PC-9 (cell line): ENCODE measurements around the gene DGKD. TPM values are rescaled to one million over a fixed set of nuclear protein-coding genes. Genes with fewer than 3 reads are reported as not detected.
"Not testable (repeated sequence)": the region's sequence is repeated elsewhere in the genome, so short reads cannot be mapped to it uniquely, and the experiment has no call there.

Experiments
- BruUV-seq: library from RNA; stranded (reverse); fragments of 400-500 nt; replicated peaks from 2 replicates; lab custom pipeline; 2021; lab: Mats Ljungman, UMichigan
- CTCF ChIA-PET: fragments of 300-600 bp; sonication (Branson Sonifier 250); formaldehyde crosslinking; loops from one replicate; lab custom pipeline; 2022; ENCODE audit warnings: antibody characterized with exemption; lab: Charles Lee
- POLR2A ChIA-PET: fragments of 300-600 bp; sonication (Branson Sonifier 250); formaldehyde crosslinking; loops from one replicate; lab custom pipeline; 2022; ENCODE audit warnings: antibody characterized with exemption; ENCODE audit not compliant: unreplicated experiment; lab: Charles Lee
- DNase-seq, 2 experiments: peaks; one replicate each; pipeline versions ENCODE4 v3.0.0 to v3.0.0-alpha.2; 2015 to 2022; ENCODE audit warnings: mixed read lengths in 1 of 2
- H2AFZ ChIP-seq: fragments of 200-600 bp; sonication (generic); 2 replicates; pipeline ENCODE4 v1.8.1; 2017; ENCODE audit warnings: antibody characterized with exemption
- H3F3A ChIP-seq: fragments of 200-600 bp; sonication (generic); 2 replicates; pipeline ENCODE4 v1.8.1; 2017; ENCODE audit warnings: antibody characterized with exemption, mild to moderate bottlenecking, low read depth; ENCODE audit not compliant: insufficient read depth
- H3K27ac ChIP-seq: fragments of 200-600 bp; sonication (generic); 2 replicates; pipeline ENCODE4 v1.6.1; 2016; ENCODE audit warnings: mixed run types
- H3K27me3 ChIP-seq: fragments of 200-600 bp; sonication (generic); 2 replicates; pipeline ENCODE4 v1.6.1; 2016; ENCODE audit warnings: low read depth, mixed run types; ENCODE audit not compliant: insufficient read depth
- H3K36me3 ChIP-seq: fragments of 200-600 bp; sonication (generic); 2 replicates; pipeline ENCODE4 v1.6.1; 2016; ENCODE audit warnings: low read depth, mixed run types
- H3K4me1 ChIP-seq: fragments of 200-600 bp; sonication (generic); replicated peaks from 2 replicates; pipeline ENCODE4 v1.6.1; 2016; ENCODE audit warnings: mixed run types; ENCODE audit not compliant: insufficient read depth
- H3K4me2 ChIP-seq: fragments of 200-600 bp; sonication (generic); 2 replicates; pipeline ENCODE4 v1.6.1; 2017; ENCODE audit warnings: mixed run types
- H3K4me3 ChIP-seq: fragments of 200-600 bp; sonication (generic); 2 replicates; pipeline ENCODE4 v1.6.1; 2016; ENCODE audit warnings: mixed run types
- H3K79me2 ChIP-seq: fragments of 200-600 bp; sonication (generic); 2 replicates; pipeline ENCODE4 v1.6.1; 2017; ENCODE audit warnings: low read depth, mixed run types
- H3K9me2 ChIP-seq: fragments of 200-600 bp; sonication (generic); 2 replicates; pipeline ENCODE4 v1.8.1; 2017; ENCODE audit warnings: mild to moderate bottlenecking; ENCODE audit not compliant: insufficient read depth
- H3K9me3 ChIP-seq: fragments of 200-600 bp; sonication (generic); 2 replicates; pipeline ENCODE4 v1.8.1; 2016; ENCODE audit warnings: low read depth; ENCODE audit not compliant: insufficient read depth
- H4K20me1 ChIP-seq: fragments of 200-600 bp; sonication (generic); 2 replicates; pipeline ENCODE4 v1.8.1; 2017; ENCODE audit not compliant: insufficient read depth
- CTCF ChIP-seq: fragments of 200-600 bp; sonication (generic); conservative IDR thresholded peaks from 2 replicates; pipeline ENCODE4 v1.6.1; 2017; ENCODE audit warnings: mixed run types, antibody characterized with exemption, mild to moderate bottlenecking, moderate library complexity
- EZH2 ChIP-seq: fragments of 200-600 bp; sonication (generic); IDR thresholded peaks from 2 replicates; pipeline ENCODE4 v1.8.0; 2017; ENCODE audit warnings: antibody characterized with exemption, low read depth
- intact Hi-C: fragments of 100-400 bp; cut with micrococcal nuclease; formaldehyde crosslinking; loops from one replicate; pipeline ENCODE4 v1.10.0; 2022; ENCODE audit not compliant: unreplicated experiment
- total RNA-seq: library from RNA; stranded (reverse); gene quantifications from 2 replicates; pipeline ENCODE4 v1.2.3, GENCODE V29; 2021

The DGKD gene
- total RNA-seq, 1 experiment from 2014 or later: 59.5 TPM

GRCh38 chr2:233395687-233396086 is 41.4 kb downstream of the DGKD start:
- no peak overlapping the region for H2AFZ ChIP-seq
- TF ChIP-seq CTCF (no peak), EZH2 (no peak)
- no peaks in the 10 kb centered on the region for H3K9me2 ChIP-seq
- no peaks in the 10 kb centered on the region for H3K4me1 ChIP-seq
- no peak overlapping the region for H3K4me3 ChIP-seq
- intact Hi-C loops: no loop called here
- 0 out of 2 replicates have a peak, but pooled peaks cover 3% of the 10 kb centered on the region for H4K20me1 ChIP-seq
- no peaks in the 10 kb centered on the region for H3K27me3 ChIP-seq
- no peak overlapping the region for H3K4me2 ChIP-seq
- DNase-seq: no peak
- ChIA-PET POLR2A (interaction anchor here (0.6 kb wide), 1 partner anchor 56 kb away, joined by 3 read pairs; no protein-coding TSS in a partner anchor), CTCF (no interaction called here)
- H3F3A ChIP-seq: peaks cover 21% of the 10 kb centered on the region; the same call in 1 of the 2 replicates
- H3K27ac ChIP-seq: no peak overlapping the region
- H3K9me3 ChIP-seq: no peaks in the 10 kb centered on the region
- peaks cover 4% of the 10 kb centered on the region; the same call in 1 of the 2 replicates for H3K79me2 ChIP-seq
- no TSS peak for BruUV-seq
- H3K36me3 ChIP-seq: peaks cover 15% of the 10 kb centered on the region; the same call in 1 of the 2 replicates

- H3K9me3 ChIP-seq, DNase-seq, H3K4me1 ChIP-seq, H3K4me2 ChIP-seq, H3K27me3 ChIP-seq, H3K9me2 ChIP-seq, H2AFZ ChIP-seq, H3K27ac ChIP-seq, intact Hi-C loops, H3K36me3 ChIP-seq, BruUV-seq, H4K20me1 ChIP-seq, H3K4me3 ChIP-seq, H3K79me2 ChIP-seq: not testable (repeated sequence)
- peaks cover 16% of the 10 kb centered on the region; the same call in 1 of the 2 replicates for H3F3A ChIP-seq
- POLR2A ChIA-PET: interaction anchor here (0.6 kb wide), 1 partner anchor 126 kb away, joined by 8 read pairs; no protein-coding TSS in a partner anchor
- CTCF ChIA-PET: interaction anchor here (0.6 kb wide), 1 partner anchor 405 kb away, joined by 4 read pairs; no protein-coding TSS in a partner anchor
These were observed 42.7 kb downstream of the DGKD start for GRCh38 chr2:233396726-233397665.

- H3K4me3 ChIP-seq: no peak overlapping the region
- intact Hi-C loops: no loop called here
- no TSS peak for BruUV-seq
- peaks cover 5% of the 10 kb centered on the region; the same call in 1 of the 2 replicates for H3F3A ChIP-seq
- H3K27ac ChIP-seq: no peak overlapping the region
- H4K20me1 ChIP-seq: 0 out of 2 replicates have a peak, but pooled peaks cover 3% of the 10 kb centered on the region
- H3K9me3 ChIP-seq: no peaks in the 10 kb centered on the region
- H3K4me2 ChIP-seq: no peak overlapping the region
- no peak overlapping the region for H2AFZ ChIP-seq
- no peaks in the 10 kb centered on the region for H3K27me3 ChIP-seq
- H3K4me1 ChIP-seq: no peaks in the 10 kb centered on the region
- POLR2A ChIA-PET: interaction anchor here (0.5 to 0.7 kb wide), 2 partner anchors 83 to 167 kb away, joined by 3 read pairs; no protein-coding TSS in a partner anchor
- peaks cover 7% of the 10 kb centered on the region; the same call in 1 of the 2 replicates for H3K36me3 ChIP-seq
- CTCF ChIA-PET: no interaction called here
- TF ChIP-seq EZH2: no peak
- no peak for TF ChIP-seq CTCF
- H3K9me2 ChIP-seq: no peaks in the 10 kb centered on the region
- DNase-seq: no peak
- H3K79me2 ChIP-seq: peaks cover 5% of the 10 kb centered on the region
These were observed 45.3 kb downstream of the DGKD start for GRCh38 chr2:233399306-233400225.
